Measurements from ENCODE around the gene NOXA1. TPM values are rescaled to one million over a fixed set of nuclear protein-coding genes. Genes with fewer than 3 reads are reported as not detected.

NOXA1 gene
- total and polyA plus RNA-seq, 9 of the 15 experiments (the other 6 are each of a cell fraction or from before 2014, with no cell fraction given) = 0.07 to 1.2 (median 0.20) TPM; not detected in 4

GRCh38 chr9:137422604-137423513, at the start of gene NOXA1, which contains the start of gene EXD3 (continued):
- TF ChIP-seq MGA (IDR thresholded peaks at IDR 0.05) (no peak), ZBTB11 (CRISPR knock-in tag; IDR thresholded peaks at IDR 0.05) (peak; percentile 100), BACH1 (tag; IDR thresholded peaks at IDR 0.05) (no peak), MAZ (CRISPR knock-in tag; conservative IDR thresholded peaks at IDR 0.05 in 1 of 2, IDR thresholded peaks at IDR 0.05 in 1 of 2) (peak; percentile 98 to 100), SMAD2 (IDR thresholded peaks at IDR 0.05; ENCODE audit: low read depth, low read length) (no peak), GMEB1 (CRISPR knock-in tag; IDR thresholded peaks at IDR 0.05) (peak; percentile 80)
